HFF-Myc (cell line): ENCODE data around the gene SDK2.
"Not testable (repeated sequence)": the region's sequence is repeated elsewhere in the genome, so short reads cannot be mapped to it uniquely, and the experiment has no call there.

Experiments used
- DNase-seq: peaks from one replicate; pipeline ENCODE4 v3.0.0-alpha.2; 2011; ENCODE audit warnings: low read depth; ENCODE audit errors: extremely low read depth
- H3K4me3 ChIP-seq: replicated peaks from 2 replicates; pipeline ENCODE4 v1.5.1; 2011; ENCODE audit warnings: low read depth, mild to moderate bottlenecking, control low read depth, low read length
- CTCF ChIP-seq: IDR thresholded peaks from 2 replicates; pipeline ENCODE4 v1.5.1; 2012; ENCODE audit warnings: mild to moderate bottlenecking, low read depth, low read length, control low read depth; ENCODE audit errors: missing control alignments

The SDK2 gene

GRCh38 chr17:73481676-73482075 is 162.6 kb downstream of the SDK2 start:
- TF ChIP-seq CTCF, result no peak
- DNase-seq, result no peak
- H3K4me3 ChIP-seq, result no peak overlapping the region

GRCh38 chr17:73480740-73481139 is 163.5 kb downstream of the SDK2 start:
- TF ChIP-seq CTCF, result no peak
- DNase-seq, result no peak
- H3K4me3 ChIP-seq, result no peak overlapping the region

- H3K4me3 ChIP-seq, result no peak overlapping the region
- no peak for DNase-seq
- TF ChIP-seq CTCF, result no peak
These were observed 165.3 kb downstream of the SDK2 start for GRCh38 chr17:73478768-73479424.

- TF ChIP-seq CTCF, result no peak
These were observed 165.9 kb downstream of the SDK2 start for GRCh38 chr17:73478334-73478733.

GRCh38 chr17:73476890-73477350 is 167.3 kb downstream of the SDK2 start:
- H3K4me3 ChIP-seq, result no peak overlapping the region
- TF ChIP-seq CTCF, result no peak
- DNase-seq, result no peak

More at GRCh38 chr17:73478334-73478733, 165.9 kb downstream of the SDK2 start:
- DNase-seq, result no peak
- no peak overlapping the region for H3K4me3 ChIP-seq

- no peak for TF ChIP-seq CTCF
- peak; percentile 7 for DNase-seq
- no peak overlapping the region for H3K4me3 ChIP-seq
These were observed 169.8 kb downstream of the SDK2 start for GRCh38 chr17:73474370-73474988.

- not testable (repeated sequence) for DNase-seq, H3K4me3 ChIP-seq
These were observed 171.5 kb downstream of the SDK2 start for GRCh38 chr17:73472715-73473114.
